CD4-positive, alpha-beta T cell treated with Interleukin-4 for 1 hour (primary cell): ENCODE data around the gene GPR32.
"Not testable (repeated sequence)": the region's sequence is repeated elsewhere in the genome, so short reads cannot be mapped to it uniquely, and the experiment has no call there.

Experiments used
- DNase-seq, 2 donors: peaks; one replicate each; pipeline ENCODE4 v3.0.0-alpha.2; 2020 to 2022

The GPR32 gene

GRCh38 chr19:50804420-50805272 is 34.4 kb downstream of the GPR32 start:
- peak; percentile 99 for DNase-seq

- no peak for DNase-seq
Measured at GRCh38 chr19:50808856-50809255, 38.6 kb downstream of the GPR32 start.

GRCh38 chr19:50811622-50812238 is 41.5 kb downstream of the GPR32 start:
- DNase-seq, result not testable (repeated sequence)

GRCh38 chr19:50812474-50812873 is 42.2 kb downstream of the GPR32 start:
- no peak for DNase-seq

GRCh38 chr19:50814883-50815282 is 44.6 kb downstream of the GPR32 start:
- DNase-seq, result no peak

- DNase-seq, result no peak
Measured at GRCh38 chr19:50815439-50815838, 45.2 kb downstream of the GPR32 start.

GRCh38 chr19:50817941-50818858 is 47.9 kb downstream of the GPR32 start:
- peak; percentile 27 to 53 for DNase-seq

- no peak for DNase-seq
Measured at GRCh38 chr19:50818859-50819472, 48.7 kb downstream of the GPR32 start.

- DNase-seq, result no peak
Measured at GRCh38 chr19:50819636-50820035, 49.4 kb downstream of the GPR32 start.

GRCh38 chr19:50820086-50820485 is 49.8 kb downstream of the GPR32 start:
- no peak for DNase-seq

- no peak for DNase-seq
Measured at GRCh38 chr19:50820549-50821247, 50.4 kb downstream of the GPR32 start.

- DNase-seq, result no peak
Measured at GRCh38 chr19:50821248-50821612, 51.0 kb downstream of the GPR32 start.
